GM19395 (cell line): ENCODE measurements around the gene TRMT1.

Source experiments
- ATAC-seq: cut with Tn5 transposase; IDR thresholded peaks from one replicate; pipeline ENCODE4 v1.9.1; 2021; ENCODE audit warnings: mild to moderate bottlenecking, moderate library complexity; ENCODE audit not compliant: unreplicated experiment

The TRMT1 gene

DNA sequence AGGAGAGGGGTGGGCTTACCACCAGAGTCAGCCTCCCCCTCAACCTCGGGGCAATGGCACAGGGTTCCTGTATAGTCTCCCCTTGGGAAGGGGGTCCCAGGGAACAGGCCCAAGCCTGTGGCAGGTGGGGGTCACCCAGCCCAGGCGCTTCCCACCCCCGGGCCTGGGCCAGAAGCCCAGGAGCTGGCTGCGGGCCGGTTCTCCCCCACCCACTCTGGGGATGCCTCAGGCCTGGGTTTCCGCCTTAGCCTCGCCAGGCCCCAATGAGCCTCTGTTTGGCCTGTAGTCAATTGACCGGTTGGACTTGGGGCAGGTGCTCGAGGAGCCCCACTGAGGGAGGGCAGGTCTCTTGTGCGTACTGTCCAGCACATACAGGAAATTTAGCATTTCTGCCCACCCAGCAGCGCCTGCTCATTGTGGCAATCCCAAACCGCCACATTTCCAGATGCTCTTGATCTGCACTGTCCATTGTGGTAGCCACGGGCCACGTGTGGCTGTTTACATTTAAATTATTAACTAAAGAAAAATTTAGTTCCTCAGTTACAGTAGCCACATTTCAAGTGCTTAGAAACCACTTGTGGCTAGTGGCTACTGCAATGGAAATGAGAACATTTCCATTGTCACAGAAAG lies 23.8 kb downstream of the TRMT1 start:
- ATAC-seq, result no peak

DNA sequence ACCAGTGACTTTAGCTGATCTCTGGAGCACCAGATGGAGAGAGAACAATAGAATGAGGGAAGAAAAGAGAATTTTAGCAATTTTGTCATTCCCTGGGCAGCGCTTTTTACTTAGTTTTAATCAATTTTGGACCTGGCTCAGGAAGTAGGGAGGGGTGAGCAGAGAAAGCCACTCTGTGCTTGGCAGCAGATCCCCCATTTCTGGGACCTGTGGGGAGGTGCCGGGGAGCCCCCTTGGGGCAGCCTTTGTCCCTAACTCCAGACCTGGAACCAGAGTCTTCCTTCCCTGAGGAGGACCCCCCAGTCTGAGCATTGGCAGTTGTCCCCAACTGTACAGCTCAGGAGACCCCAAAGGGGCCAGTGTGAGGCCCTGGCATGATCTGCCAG lies 24.4 kb downstream of the TRMT1 start:
- no peak for ATAC-seq

DNA sequence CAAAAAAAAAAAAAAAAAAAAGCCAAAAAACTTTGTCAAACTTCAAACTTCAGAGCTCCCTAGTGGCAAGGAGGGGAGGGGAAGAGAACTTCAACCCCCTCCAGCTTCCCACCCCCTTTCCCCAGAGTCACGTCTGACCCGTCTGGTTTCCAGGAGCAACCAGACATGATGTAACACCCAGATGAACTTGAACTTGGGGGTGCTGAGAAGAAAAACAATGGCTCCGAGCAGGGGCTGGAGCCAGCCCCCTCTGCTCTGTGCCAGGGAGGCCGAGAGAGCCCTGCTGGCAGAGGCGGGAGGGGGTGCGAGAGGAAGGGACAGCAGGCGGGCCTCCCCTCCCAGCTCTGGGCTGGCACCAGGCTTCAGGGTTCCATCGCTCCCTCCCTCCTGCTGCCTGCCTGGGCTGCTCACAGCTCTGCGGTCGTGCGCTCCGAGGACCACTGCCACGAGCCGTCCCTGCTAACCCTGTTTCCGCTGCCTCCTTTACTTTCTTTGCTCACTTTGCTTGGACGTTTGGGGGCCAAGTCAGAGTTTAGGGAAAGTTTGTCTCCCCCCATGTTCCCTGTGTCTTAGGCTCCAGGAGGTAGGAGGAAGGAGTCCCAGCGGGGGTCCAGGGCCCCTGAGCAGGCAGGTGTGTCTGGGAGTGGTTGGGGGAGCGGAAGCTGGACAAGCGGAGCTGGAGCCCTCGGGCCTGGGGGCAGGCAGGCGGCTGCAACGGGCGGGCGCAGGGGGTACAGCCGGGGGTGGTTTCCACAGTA lies 25.0 kb downstream of the TRMT1 start:
- no peak for ATAC-seq

- no peak for ATAC-seq
Measured at GRCh38 chr19:13090511-13091231, 25.9 kb downstream of the TRMT1 start.

DNA sequence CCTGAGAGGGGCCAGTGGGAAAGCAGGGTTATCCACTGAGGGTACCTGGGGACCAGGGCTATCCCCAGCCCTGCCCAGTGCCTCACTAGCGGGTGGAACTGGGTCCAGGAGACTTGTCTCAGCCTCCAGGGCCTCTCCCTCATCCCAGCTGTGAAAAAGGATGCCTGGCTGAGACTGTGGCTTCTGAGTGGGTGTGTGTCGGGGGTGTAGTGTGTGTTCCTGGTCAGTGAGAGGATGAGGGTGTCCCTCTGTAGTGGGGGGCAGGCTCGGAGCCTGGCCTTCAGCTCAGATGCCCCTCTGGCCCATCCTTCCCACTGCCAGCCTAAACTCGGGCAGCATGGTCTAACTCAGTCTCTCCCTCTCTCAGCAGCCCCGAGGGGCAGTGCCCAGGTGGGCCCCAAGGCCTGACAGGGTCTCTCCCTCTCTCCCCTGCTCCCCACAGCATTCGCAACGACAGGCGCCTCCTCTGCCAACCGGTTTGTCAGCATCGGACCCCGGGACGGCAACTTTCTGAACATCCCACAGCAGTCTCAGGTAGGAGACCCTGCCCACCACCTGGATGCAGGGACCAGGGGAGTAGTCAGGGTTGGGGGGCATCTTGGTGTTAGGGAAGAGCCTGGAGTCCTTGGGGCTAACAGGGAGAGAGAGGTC lies 26.6 kb downstream of the TRMT1 start:
- no peak for ATAC-seq

- no peak for ATAC-seq
Measured at GRCh38 chr19:13089139-13089856, 27.2 kb downstream of the TRMT1 start.

- ATAC-seq, result no peak
Measured at GRCh38 chr19:13087795-13088537, 28.6 kb downstream of the TRMT1 start.

DNA sequence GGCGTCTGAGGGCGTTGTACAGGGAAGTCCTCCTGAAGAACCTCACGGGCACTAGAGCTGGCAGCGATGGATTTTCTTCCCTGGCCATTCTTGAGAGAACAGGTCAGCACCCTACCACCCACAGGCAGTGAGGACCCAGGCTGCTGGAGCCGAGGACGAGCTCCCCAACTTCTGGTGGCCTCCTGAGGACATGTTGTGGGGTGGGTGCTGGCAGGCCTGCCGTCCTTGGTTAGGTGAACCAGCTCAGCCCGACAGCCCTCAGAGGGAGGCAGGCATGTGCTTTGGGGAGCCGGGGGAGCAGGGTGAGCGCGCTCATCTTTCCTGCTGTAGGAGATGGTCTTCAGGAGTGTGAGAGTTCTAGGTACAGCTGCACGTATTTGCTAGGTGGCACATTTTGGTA lies 29.2 kb downstream of the TRMT1 start:
- ATAC-seq, result no peak

- no peak for ATAC-seq
Measured at GRCh38 chr19:13086341-13086740, 30.2 kb downstream of the TRMT1 start.

- no peak for ATAC-seq
Measured at GRCh38 chr19:13085666-13086065, 30.9 kb downstream of the TRMT1 start.

- ATAC-seq, result no peak
Measured at GRCh38 chr19:13083627-13084026, 32.9 kb downstream of the TRMT1 start.

- no peak for ATAC-seq
Measured at GRCh38 chr19:13083008-13083404, 33.5 kb downstream of the TRMT1 start.

GRCh38 chr19:13082192-13083007 lies 34.1 kb downstream of the TRMT1 start:
- ATAC-seq, result no peak

- no peak for ATAC-seq
Measured at GRCh38 chr19:13079542-13079986, 37.0 kb downstream of the TRMT1 start.

DNA sequence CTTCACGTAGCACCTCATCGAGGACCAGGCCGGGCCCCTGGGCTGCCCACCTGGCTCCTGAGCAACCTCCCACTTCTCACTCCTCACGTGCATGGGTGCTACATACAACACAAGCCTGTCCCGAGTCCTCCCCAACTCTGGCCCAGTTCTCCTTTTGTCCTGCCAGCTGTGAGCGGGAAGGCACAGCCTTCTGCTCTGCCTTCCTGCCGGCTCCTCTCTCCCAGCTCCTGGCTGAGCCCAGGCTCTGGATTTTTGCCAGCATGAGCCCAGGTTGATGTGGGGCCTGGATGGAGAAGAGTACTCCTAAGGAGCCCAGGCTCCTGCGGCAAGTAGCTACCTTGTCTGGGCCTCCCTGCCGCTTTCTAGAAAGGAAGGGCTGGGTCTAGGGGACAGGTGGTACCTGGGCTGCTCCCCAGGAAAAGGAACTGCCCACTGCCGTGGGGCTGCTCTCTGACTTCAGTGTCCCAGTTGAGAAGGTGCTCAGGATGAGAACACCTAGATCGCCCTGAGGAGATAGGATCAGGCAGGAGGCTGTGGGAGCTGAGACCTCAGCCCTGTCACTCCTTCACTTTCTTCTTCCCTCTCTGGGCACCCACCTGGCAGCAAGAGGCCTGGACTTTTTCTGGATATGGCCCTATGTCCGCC lies 37.5 kb downstream of the TRMT1 start:
- no peak for ATAC-seq

GRCh38 chr19:13078381-13078780 lies 38.2 kb downstream of the TRMT1 start:
- no peak for ATAC-seq

DNA sequence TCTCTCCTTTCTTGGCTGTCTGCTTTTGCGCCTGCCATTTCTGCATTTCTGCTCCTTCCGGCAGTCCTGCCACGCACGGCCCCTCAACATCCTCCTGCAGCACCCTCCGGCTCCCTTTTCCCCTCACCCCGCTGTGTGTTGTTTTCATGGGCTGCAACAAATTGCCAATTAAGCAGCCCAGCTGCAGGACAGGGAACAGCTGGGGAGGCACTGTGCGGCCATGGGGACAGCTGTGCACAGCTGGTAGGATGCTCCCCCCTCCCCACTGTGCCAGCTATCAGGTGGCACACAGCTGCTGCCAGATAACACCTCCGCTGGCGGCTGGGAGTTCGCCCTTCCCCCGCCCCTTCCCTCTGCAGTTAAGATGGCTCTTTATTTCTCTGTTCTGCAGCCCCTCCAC lies 39.3 kb downstream of the TRMT1 start:
- no peak for ATAC-seq

GRCh38 chr19:13076787-13077186 lies 39.8 kb downstream of the TRMT1 start:
- ATAC-seq, result no peak

DNA sequence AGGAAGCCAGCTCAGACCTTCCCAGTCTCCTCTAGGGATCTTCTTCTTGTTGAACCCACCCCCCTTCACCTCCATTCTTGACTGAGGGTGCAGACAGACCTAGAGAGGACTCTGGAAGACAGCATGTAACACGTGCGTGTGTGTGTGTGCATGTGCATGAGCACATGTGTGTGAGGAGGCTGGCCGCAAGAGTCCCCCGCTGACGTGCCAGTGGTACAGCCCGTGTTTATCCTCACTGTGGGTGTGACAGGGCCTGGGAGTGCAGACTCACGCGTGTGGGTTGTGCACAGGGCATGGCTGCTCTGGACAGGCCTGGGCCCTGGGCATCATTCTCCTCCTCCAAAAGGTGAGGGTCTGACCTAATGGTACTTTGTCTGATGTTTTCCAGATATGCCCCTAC lies 40.2 kb downstream of the TRMT1 start:
- ATAC-seq, result no peak
